ENCODE results near the gene ROR2. TPM values are rescaled to one million over a fixed set of nuclear protein-coding genes. Genes with fewer than 3 reads are reported as not detected.
"Not testable (repeated sequence)": the region's sequence is repeated elsewhere in the genome, so short reads cannot be mapped to it uniquely, and the experiment has no call there.

The ROR2 gene
- total RNA-seq, 2 experiments from 2014 or later: 0.05 TPM

- no peaks in the 10 kb centered on the region for H3K4me1 Mint-ChIP-seq (ENCODE audit: low read depth)
- DNase-seq: no peak
- no peak for ATAC-seq
- H3K9me3 Mint-ChIP-seq (ENCODE audit: insufficient read depth): no peaks in the 10 kb centered on the region
- H3K27me3 Mint-ChIP-seq (ENCODE audit: low read depth): peaks cover 9% of the 10 kb centered on the region
- H3K27ac Mint-ChIP-seq: no peak overlapping the region
- no peaks in the 10 kb centered on the region for H3K36me3 Mint-ChIP-seq (ENCODE audit: low read depth)
- ChIA-PET CTCF (no interaction called here), POLR2A (no interaction called here)
- H3K4me3 Mint-ChIP-seq: no peak overlapping the region
Measured at GRCh38 chr9:91644433-91644832, 305.6 kb downstream of the ROR2 start.

GRCh38 chr9:91643481-91644077, 306.4 kb downstream of the ROR2 start:
- ChIA-PET CTCF (no interaction called here), POLR2A (no interaction called here)
- Mint-ChIP-seq H3K9me3 (ENCODE audit: insufficient read depth) (no peaks in the 10 kb centered on the region), H3K36me3 (ENCODE audit: low read depth) (no peaks in the 10 kb centered on the region), H3K27me3 (ENCODE audit: low read depth) (peaks cover 6% of the 10 kb centered on the region), H3K27ac (no peak overlapping the region), H3K4me3 (no peak overlapping the region), H3K4me1 (ENCODE audit: low read depth) (no peaks in the 10 kb centered on the region)
- DNase-seq: no peak
- no peak for ATAC-seq

GRCh38 chr9:91642771-91643170, 307.3 kb downstream of the ROR2 start:
- Mint-ChIP-seq H3K36me3 (ENCODE audit: low read depth) (no peaks in the 10 kb centered on the region), H3K9me3 (ENCODE audit: insufficient read depth) (no peaks in the 10 kb centered on the region), H3K27me3 (ENCODE audit: low read depth) (peaks cover 10% of the 10 kb centered on the region), H3K4me1 (ENCODE audit: low read depth) (no peaks in the 10 kb centered on the region), H3K27ac (no peak overlapping the region), H3K4me3 (no peak overlapping the region)
- ChIA-PET CTCF (no interaction called here), POLR2A (no interaction called here)
- no peak for DNase-seq
- ATAC-seq: no peak

- CTCF ChIA-PET: interaction anchor here (0.7 kb wide), 1 partner anchor 41 kb away, joined by 3 read pairs; no protein-coding TSS in a partner anchor
Measured at GRCh38 chr9:91640428-91640827, 309.6 kb downstream of the ROR2 start.

GRCh38 chr9:91639054-91639453, 311.0 kb downstream of the ROR2 start:
- ATAC-seq (no peak), DNase-seq (no peak)
- ChIA-PET POLR2A (no interaction called here), CTCF (no interaction called here)
- no peaks in the 10 kb centered on the region for H3K4me1 Mint-ChIP-seq (ENCODE audit: low read depth)
- no peaks in the 10 kb centered on the region for H3K9me3 Mint-ChIP-seq (ENCODE audit: insufficient read depth)
- H3K4me3 Mint-ChIP-seq: no peak overlapping the region
- H3K27me3 Mint-ChIP-seq (ENCODE audit: low read depth): peaks cover 12% of the 10 kb centered on the region
- no peaks in the 10 kb centered on the region for H3K36me3 Mint-ChIP-seq (ENCODE audit: low read depth)
- no peak overlapping the region for H3K27ac Mint-ChIP-seq

More at GRCh38 chr9:91640428-91640827, 309.6 kb downstream of the ROR2 start:
- Mint-ChIP-seq H3K27ac (no peak overlapping the region), H3K4me3 (no peak overlapping the region), H3K27me3 (ENCODE audit: low read depth) (peaks cover 11% of the 10 kb centered on the region), H3K9me3 (ENCODE audit: insufficient read depth) (no peaks in the 10 kb centered on the region), H3K4me1 (ENCODE audit: low read depth) (no peaks in the 10 kb centered on the region), H3K36me3 (ENCODE audit: low read depth) (no peaks in the 10 kb centered on the region)
- POLR2A ChIA-PET: no interaction called here
- ATAC-seq (no peak), DNase-seq (no peak)

- DNase-seq; H3K4me1 Mint-ChIP-seq (ENCODE audit: low read depth); H3K36me3 Mint-ChIP-seq (ENCODE audit: low read depth); ATAC-seq; H3K9me3 Mint-ChIP-seq (ENCODE audit: insufficient read depth); POLR2A ChIA-PET; H3K4me3 Mint-ChIP-seq; CTCF ChIA-PET; H3K27ac Mint-ChIP-seq: not testable (repeated sequence)
- peaks cover 20% of the 10 kb centered on the region for H3K27me3 Mint-ChIP-seq (ENCODE audit: low read depth)
Measured at GRCh38 chr9:91634832-91635231, 315.2 kb downstream of the ROR2 start.

- CTCF ChIA-PET: no interaction called here
- Mint-ChIP-seq H3K9me3 (ENCODE audit: insufficient read depth) (no peaks in the 10 kb centered on the region), H3K36me3 (ENCODE audit: low read depth) (no peaks in the 10 kb centered on the region), H3K4me1 (ENCODE audit: low read depth) (no peaks in the 10 kb centered on the region), H3K27ac (no peak overlapping the region), H3K4me3 (no peak overlapping the region), H3K27me3 (ENCODE audit: low read depth) (peaks cover 25% of the 10 kb centered on the region)
- DNase-seq (no peak), ATAC-seq (no peak)
- POLR2A ChIA-PET: no interaction called here
Measured at GRCh38 chr9:91629718-91630117, 320.3 kb downstream of the ROR2 start.

GRCh38 chr9:91628892-91629291, 321.1 kb downstream of the ROR2 start:
- no peaks in the 10 kb centered on the region for H3K36me3 Mint-ChIP-seq (ENCODE audit: low read depth)
- ATAC-seq (no peak), DNase-seq (no peak)
- POLR2A ChIA-PET: no interaction called here
- H3K9me3 Mint-ChIP-seq (ENCODE audit: insufficient read depth): no peaks in the 10 kb centered on the region
- no peak overlapping the region for H3K27ac Mint-ChIP-seq
- CTCF ChIA-PET: no interaction called here
- no peak overlapping the region for H3K4me3 Mint-ChIP-seq
- no peaks in the 10 kb centered on the region for H3K4me1 Mint-ChIP-seq (ENCODE audit: low read depth)
- peaks cover 24% of the 10 kb centered on the region for H3K27me3 Mint-ChIP-seq (ENCODE audit: low read depth)

GRCh38 chr9:91625331-91625730, 324.7 kb downstream of the ROR2 start:
- CTCF ChIA-PET: no interaction called here
- POLR2A ChIA-PET: no interaction called here
- H3K36me3 Mint-ChIP-seq (ENCODE audit: low read depth): no peaks in the 10 kb centered on the region
- DNase-seq (no peak), ATAC-seq (no peak)
- peaks cover 31% of the 10 kb centered on the region for H3K27me3 Mint-ChIP-seq (ENCODE audit: low read depth)
- H3K4me1 Mint-ChIP-seq (ENCODE audit: low read depth): no peaks in the 10 kb centered on the region
- H3K9me3 Mint-ChIP-seq (ENCODE audit: insufficient read depth): no peaks in the 10 kb centered on the region
- no peak overlapping the region for H3K27ac Mint-ChIP-seq
- H3K4me3 Mint-ChIP-seq: no peak overlapping the region

- no peaks in the 10 kb centered on the region for H3K36me3 Mint-ChIP-seq (ENCODE audit: low read depth)
- no peak overlapping the region for H3K27ac Mint-ChIP-seq
- CTCF ChIA-PET: no interaction called here
- no peaks in the 10 kb centered on the region for H3K9me3 Mint-ChIP-seq (ENCODE audit: insufficient read depth)
- H3K27me3 Mint-ChIP-seq (ENCODE audit: low read depth): peaks cover 29% of the 10 kb centered on the region
- no peak overlapping the region for H3K4me3 Mint-ChIP-seq
- ATAC-seq (no peak), DNase-seq (no peak)
- H3K4me1 Mint-ChIP-seq (ENCODE audit: low read depth): no peaks in the 10 kb centered on the region
- POLR2A ChIA-PET: no interaction called here
Measured at GRCh38 chr9:91623004-91623403, 327.0 kb downstream of the ROR2 start.

- CTCF ChIA-PET; H3K4me1 Mint-ChIP-seq (ENCODE audit: low read depth); H3K27ac Mint-ChIP-seq; H3K36me3 Mint-ChIP-seq (ENCODE audit: low read depth); POLR2A ChIA-PET; H3K4me3 Mint-ChIP-seq; ATAC-seq; DNase-seq; H3K9me3 Mint-ChIP-seq (ENCODE audit: insufficient read depth): not testable (repeated sequence)
- peaks cover 30% of the 10 kb centered on the region for H3K27me3 Mint-ChIP-seq (ENCODE audit: low read depth)
Measured at GRCh38 chr9:91622121-91622520, 327.9 kb downstream of the ROR2 start.

GRCh38 chr9:91614044-91614443, 336.0 kb downstream of the ROR2 start:
- CTCF ChIA-PET; H3K9me3 Mint-ChIP-seq (ENCODE audit: insufficient read depth); H3K4me1 Mint-ChIP-seq (ENCODE audit: low read depth); POLR2A ChIA-PET; H3K4me3 Mint-ChIP-seq; H3K27ac Mint-ChIP-seq; ATAC-seq; H3K36me3 Mint-ChIP-seq (ENCODE audit: low read depth); DNase-seq: not testable (repeated sequence)
- peaks cover 14% of the 10 kb centered on the region for H3K27me3 Mint-ChIP-seq (ENCODE audit: low read depth)

GRCh38 chr9:91611582-91611981, 338.4 kb downstream of the ROR2 start:
- no peak for ATAC-seq
- DNase-seq: no peak
- Mint-ChIP-seq H3K4me1 (ENCODE audit: low read depth) (no peaks in the 10 kb centered on the region), H3K27me3 (ENCODE audit: low read depth) (peaks cover 12% of the 10 kb centered on the region), H3K27ac (no peak overlapping the region), H3K36me3 (ENCODE audit: low read depth) (no peaks in the 10 kb centered on the region), H3K4me3 (no peak overlapping the region), H3K9me3 (ENCODE audit: insufficient read depth) (no peaks in the 10 kb centered on the region)
- ChIA-PET POLR2A (no interaction called here), CTCF (no interaction called here)

Measured in activated CD8-positive, alpha-beta T cell treated with anti-CD3 and anti-CD28 coated beads, Interleukin-2, amount 10 ng/mL, durations not matched to agents 7 days and 5 days (primary cell).